HG02623 (cell line): ENCODE data around the gene VSIR.

Source experiments
- ATAC-seq: cut with Tn5 transposase; IDR thresholded peaks from one replicate; pipeline ENCODE4 v1.9.1; 2021; ENCODE audit warnings: moderate library complexity; ENCODE audit not compliant: unreplicated experiment

Gene VSIR

GRCh38 chr10:71749396-71749795 is 23.9 kb downstream of the VSIR start:
- ATAC-seq = no peak

GRCh38 chr10:71748671-71749191 is 24.6 kb downstream of the VSIR start:
- peak; percentile 48 for ATAC-seq

DNA sequence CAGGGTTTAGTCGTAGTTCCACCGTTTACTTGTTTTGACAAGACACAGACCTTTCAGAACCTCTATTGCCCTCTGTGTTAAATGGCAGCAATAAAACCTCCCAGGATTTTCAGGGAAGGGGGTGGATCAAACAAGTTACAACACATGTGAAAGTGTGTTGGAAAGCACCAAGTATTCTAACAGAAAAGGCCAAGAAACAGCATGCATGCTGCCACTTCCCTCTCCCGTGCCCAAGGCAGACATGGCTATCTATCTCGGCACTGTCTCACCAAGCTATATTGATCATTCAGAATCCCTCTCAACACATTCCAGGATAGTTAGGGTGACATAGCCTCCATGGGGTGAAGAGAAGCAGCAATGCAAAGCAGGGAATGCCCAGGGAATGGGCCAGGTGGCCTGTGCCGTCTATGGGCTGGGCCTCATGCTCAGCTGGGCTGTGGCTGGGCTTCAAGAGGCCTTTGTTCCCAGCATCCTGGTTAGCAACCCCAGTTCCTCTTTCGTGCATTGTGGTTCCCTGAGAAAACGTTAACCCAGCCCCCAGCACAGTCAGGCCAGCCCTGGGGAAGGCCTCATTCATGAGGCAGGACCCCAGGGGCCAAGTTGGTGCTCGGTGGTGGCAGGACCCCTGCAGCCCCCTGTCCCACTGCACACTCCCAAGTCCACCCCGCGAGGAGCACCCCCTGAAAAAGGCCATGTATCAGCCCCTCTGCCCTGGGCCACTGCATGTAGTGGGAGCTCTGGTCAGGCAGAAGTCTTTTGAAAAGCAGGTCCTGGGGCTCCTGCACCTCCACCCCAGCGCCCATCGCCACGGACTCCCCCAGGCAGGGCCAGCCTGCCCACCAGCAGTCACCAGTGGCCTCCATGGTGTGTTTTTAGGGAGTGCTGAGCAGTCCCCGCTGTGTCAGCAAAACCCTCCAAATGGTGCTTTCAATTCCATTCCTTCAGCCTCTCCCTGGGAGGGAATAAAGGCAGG is 25.5 kb downstream of the VSIR start:
- ATAC-seq = no peak

DNA sequence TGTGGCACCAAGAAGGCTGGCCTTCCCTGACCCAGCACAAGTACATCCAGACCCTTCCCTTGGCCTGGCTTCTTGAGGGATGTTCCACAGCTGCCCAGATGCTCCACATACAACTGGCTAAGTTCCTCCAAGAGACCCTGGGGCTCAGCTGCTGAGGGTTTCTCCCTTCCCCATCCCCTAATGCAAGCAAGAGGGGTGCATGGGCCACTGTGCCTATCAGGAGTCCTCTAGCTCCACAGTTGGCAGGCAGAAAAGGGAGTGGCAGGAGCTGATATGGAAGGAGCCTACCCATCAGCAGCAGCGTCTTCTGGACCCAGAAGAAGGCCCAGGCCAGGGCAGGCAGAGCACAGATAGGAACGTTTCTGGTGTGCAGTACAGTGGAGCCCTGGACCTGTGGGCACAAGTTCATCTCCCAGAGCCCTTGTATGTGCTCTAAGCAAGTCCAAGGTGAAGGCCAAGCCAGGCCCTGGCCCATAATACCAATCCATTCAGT is 26.2 kb downstream of the VSIR start:
- ATAC-seq = no peak

DNA sequence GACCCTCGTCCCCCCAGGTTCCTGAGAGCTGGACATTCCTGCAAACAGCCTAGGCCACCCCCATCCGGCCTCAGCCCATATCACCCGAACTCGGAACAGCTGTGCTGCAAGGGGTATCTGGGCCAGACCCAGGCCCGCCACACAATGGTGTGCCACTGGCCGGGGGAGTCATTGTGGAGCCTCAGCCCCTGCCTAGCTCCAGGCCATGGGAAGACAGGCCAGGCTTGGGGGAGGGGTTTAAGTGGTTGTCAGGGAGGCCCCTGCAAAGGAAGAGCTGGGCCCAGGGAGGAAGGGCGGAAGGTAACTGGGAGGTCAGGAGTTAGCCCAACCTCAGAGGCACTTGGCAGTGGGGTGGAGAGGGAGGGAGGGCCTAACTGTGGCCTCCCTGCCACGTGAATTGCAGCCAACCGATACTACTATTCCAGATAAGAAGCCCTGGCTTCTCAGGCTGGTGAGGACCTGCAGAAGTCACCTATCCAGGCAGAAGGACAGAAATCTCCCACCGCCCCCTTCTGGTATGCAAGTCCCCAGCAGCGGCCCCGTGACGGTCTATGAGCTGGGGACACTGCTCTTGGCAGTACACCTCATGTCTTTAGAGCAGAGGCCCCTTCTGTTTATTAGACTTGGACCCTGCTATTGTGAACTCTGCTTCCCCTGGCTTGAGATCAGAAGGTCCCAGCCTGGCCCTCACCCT is 26.8 kb downstream of the VSIR start:
- no peak for ATAC-seq

GRCh38 chr10:71745664-71746250 is 27.6 kb downstream of the VSIR start:
- ATAC-seq = no peak

DNA sequence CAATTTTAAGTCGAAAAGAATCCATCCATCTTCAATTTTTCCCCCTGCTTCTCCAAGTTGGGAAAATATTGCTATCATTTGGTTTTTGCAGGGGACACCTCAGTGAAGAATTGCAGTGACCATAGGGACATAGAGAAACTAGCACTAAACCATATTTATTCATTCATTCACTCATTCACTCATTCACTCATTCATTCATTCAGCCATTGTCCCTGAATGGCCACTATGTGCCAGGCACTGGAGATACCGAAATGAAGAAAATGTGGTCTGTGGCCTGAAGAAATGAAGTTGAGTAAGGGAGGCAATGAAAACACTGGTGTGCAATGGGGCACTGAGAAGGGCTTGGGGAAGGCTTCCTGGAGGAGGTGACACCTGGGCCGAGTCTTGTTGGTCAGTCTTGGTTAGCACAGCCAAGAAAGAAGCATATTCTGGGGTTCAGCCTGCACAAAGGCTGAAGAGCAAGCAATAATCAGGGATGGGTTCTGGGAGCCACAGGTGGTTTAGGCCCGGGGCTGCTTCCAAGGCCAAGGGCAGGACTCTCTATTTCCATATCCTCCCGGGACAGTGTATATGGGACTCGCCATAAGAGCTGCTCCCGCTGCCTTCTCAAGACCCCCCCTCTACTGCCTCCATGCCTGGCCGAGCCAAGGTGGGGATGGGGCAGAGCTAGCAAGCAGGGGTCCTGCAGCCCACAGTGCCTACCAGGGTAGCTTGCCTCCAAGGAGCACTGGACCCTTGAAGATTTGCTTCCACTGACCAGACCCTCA is 28.2 kb downstream of the VSIR start:
- no peak for ATAC-seq

DNA sequence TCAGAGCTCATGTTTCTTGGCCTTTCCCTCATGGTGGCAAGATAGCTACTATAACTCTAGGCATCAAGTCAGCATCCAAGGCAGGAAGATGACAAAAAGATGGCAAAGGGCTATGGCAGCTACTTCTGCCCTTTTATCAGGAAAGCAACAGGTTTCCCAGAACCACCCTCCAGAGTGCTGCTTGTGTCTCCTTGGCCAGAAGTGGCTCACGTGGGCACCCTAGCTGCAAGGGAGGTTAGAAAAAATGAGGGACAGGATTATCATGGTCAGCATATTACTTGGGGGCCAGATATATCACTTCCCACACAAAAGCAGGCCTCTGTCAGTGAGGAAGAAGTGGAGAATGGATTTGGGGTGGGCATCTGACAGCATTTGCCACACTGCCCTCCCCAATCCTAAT is 29.5 kb downstream of the VSIR start:
- no peak for ATAC-seq

DNA sequence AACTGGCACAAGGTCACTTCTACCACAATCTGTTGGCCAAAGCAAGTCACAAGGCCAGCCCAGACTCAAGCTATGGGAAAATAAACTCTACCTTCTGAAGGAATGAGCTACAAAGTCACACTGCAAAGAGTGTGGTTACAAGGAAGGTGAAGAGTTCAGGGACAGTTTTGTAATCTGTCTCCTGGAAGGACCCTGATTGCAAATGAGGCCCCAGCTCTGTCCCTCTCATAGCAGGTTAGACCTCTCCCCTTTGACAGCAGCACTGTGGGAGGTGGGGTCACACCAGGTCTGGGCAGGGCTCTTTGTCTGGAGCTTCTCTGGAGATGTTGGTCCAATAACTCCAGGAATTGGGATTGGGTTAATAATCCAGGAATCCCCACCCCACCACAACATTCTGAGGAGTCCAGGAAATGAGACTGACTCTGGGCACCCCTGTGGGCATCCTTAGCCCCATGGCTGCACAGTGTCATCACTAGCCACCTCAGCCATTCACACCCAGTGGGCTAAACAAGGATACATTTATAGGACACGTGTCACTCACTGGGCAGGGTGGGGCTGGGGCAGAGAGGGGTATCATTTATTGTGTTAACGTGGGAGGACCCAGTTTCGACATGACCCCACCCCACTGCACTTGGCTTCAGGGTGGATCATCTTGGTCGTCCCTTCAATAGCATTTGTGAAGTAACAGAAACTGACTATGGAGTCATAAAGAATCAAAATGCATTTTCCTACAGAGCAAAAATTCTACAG is 30.1 kb downstream of the VSIR start:
- no peak for ATAC-seq

DNA sequence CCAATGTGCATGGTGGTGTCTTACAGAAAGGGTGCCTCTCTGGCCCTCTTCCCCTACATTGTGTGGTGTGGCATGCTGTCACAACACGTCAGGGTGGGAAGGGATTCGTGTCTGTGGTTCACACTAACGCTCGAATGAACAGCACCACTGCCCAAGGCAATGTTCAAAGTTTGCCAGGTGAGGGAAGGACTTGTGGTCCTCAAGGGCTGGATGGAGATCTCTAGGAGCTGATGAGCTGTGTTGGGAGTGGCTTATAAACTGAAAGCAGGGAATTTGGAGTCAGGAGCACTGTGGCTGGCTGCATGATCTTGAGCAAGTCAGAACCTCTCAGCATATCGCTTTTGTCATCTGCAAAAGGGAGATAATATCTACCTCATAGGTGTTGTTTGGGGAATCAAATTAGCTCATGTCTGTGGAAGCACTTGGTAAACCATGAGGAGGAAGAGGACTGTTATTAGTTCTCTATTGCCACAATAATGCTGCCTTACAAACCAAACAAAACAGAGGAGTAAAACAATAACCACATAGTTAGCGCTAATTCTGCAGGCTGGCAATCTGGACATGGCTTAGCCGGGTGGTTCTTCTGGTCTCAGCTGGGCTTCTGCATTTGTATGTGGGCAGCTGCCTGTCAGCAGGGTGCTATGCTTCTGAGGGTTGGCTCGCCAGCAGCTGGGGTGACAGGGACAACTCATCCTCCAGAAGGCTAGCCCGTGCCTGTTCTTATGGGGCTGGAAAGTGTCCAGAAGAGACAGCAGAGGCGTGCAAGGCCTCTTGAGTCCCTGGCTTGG is 30.8 kb downstream of the VSIR start:
- ATAC-seq = no peak

- no peak for ATAC-seq
Observed at GRCh38 chr10:71741671-71742070, 31.6 kb downstream of the VSIR start.

DNA sequence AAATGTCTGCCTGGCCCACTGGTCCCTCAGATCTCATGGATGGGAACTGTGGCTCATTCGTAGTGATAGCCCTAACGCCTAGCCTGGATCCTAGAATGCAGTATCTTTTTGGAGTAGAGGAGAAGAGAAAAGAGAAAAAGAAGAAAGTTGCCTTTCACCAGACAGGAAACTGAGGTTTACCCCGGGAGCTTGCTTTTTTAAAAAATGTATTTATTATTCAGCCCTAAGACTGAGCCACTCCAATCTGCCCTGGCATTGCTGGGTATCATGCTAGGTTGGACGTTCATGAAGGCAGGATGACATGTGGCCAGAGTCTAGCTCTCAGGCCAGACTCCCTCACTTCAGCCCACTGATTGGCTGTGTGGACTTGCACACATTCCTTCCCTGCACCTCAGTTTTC is 32.3 kb downstream of the VSIR start:
- ATAC-seq = no peak

GRCh38 chr10:71740069-71740653 is 33.2 kb downstream of the VSIR start:
- ATAC-seq = no peak

GRCh38 chr10:71739358-71739900 is 33.9 kb downstream of the VSIR start:
- no peak for ATAC-seq

GRCh38 chr10:71737834-71738197 is 35.5 kb downstream of the VSIR start:
- ATAC-seq = no peak

GRCh38 chr10:71737001-71737833 is 36.1 kb downstream of the VSIR start:
- no peak for ATAC-seq

DNA sequence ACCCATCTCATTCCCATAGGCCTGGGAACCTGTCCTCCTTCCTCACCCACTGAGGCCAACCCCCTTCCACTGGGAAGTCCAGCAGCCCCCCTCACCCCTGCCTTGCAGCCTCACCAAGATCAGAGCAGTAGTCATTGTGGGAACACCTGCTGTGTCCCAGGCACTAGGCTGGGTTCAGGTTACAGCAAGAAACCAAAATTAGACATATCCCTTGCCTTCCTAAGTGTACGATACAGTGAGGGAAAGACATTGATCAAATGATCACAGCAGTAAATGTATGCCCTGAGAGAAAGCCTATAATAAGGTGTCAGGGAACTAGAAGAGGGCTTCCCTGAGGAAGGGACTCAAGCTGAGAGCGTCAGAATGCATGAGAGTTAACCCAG is 36.8 kb downstream of the VSIR start:
- no peak for ATAC-seq
